Neural cell (in vitro differentiated cells): Measurements from ENCODE around the gene PPIL4.

Experiments used
- SMC3 ChIP-seq: fragments of 450-650 bp; conservative IDR thresholded peaks from 2 replicates; pipeline ENCODE4 v1.6.1; 2014; ENCODE audit warnings: antibody characterized with exemption, mild to moderate bottlenecking, moderate library complexity; ENCODE audit not compliant: poor library complexity
- TF ChIP-seq, protein P1 (sequence below): fragments of 450-650 bp; IDR thresholded peaks from 2 replicates; pipeline ENCODE4 v1.5.1; 2014; ENCODE audit warnings: antibody characterized with exemption, mild to moderate bottlenecking, moderate library complexity; ENCODE audit not compliant: poor library complexity, severe bottlenecking

DNA sequence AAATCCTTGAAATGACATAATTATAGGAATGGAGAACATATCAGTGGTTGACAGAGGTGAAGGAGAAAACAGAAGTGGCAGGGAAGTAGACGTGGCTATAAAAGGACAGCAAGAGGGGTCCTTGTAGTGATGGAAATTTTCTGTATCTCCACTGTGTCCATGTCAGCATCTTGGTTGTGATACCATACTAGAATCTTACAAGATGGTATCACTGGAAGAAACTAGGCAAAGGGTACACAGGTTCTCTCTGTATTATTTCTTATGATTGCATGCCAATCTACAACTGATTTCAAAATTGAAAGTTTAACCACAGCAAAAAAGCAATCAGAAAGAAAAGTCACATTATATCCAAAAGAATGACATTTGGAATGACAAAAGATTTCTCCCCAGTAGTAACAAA lies 44.6 kb downstream of the PPIL4 start:
- TF ChIP-seq SMC3: no peak
- TF ChIP-seq, protein P1, sequence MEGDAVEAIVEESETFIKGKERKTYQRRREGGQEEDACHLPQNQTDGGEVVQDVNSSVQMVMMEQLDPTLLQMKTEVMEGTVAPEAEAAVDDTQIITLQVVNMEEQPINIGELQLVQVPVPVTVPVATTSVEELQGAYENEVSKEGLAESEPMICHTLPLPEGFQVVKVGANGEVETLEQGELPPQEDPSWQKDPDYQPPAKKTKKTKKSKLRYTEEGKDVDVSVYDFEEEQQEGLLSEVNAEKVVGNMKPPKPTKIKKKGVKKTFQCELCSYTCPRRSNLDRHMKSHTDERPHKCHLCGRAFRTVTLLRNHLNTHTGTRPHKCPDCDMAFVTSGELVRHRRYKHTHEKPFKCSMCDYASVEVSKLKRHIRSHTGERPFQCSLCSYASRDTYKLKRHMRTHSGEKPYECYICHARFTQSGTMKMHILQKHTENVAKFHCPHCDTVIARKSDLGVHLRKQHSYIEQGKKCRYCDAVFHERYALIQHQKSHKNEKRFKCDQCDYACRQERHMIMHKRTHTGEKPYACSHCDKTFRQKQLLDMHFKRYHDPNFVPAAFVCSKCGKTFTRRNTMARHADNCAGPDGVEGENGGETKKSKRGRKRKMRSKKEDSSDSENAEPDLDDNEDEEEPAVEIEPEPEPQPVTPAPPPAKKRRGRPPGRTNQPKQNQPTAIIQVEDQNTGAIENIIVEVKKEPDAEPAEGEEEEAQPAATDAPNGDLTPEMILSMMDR: no peak
